Measurements from ENCODE around the gene UMODL1.
A peak's percentile ranks its signal among the peaks of the same experiment; 100 is the strongest.
"Not testable (repeated sequence)": the region's sequence is repeated elsewhere in the genome, so short reads cannot be mapped to it uniquely, and the experiment has no call there.

The UMODL1 gene

GRCh38 chr21:42062236-42063022 is 8.7 kb upstream of the UMODL1 start:
- Mint-ChIP-seq H3K4me3 (peak overlapping the region; percentile 88), H3K27ac (peak overlapping the region; percentile 8), H3K9me3 (no peaks in the 10 kb centered on the region), H3K36me3 (no peaks in the 10 kb centered on the region), H3K4me1 (peaks cover 62% of the 10 kb centered on the region), H3K27me3 (no peaks in the 10 kb centered on the region)

GRCh38 chr21:42063191-42063570 is 7.9 kb upstream of the UMODL1 start:
- no peaks in the 10 kb centered on the region for H3K27me3 Mint-ChIP-seq
- H3K4me1 Mint-ChIP-seq: peaks cover 62% of the 10 kb centered on the region
- peak overlapping the region; percentile 23 for H3K27ac Mint-ChIP-seq
- H3K9me3 Mint-ChIP-seq: no peaks in the 10 kb centered on the region
- no peaks in the 10 kb centered on the region for H3K36me3 Mint-ChIP-seq
- peak overlapping the region; percentile 88 for H3K4me3 Mint-ChIP-seq

- H3K36me3 Mint-ChIP-seq: no peaks in the 10 kb centered on the region
- H3K27me3 Mint-ChIP-seq: no peaks in the 10 kb centered on the region
- no peaks in the 10 kb centered on the region for H3K9me3 Mint-ChIP-seq
- peak overlapping the region; percentile 76 for H3K27ac Mint-ChIP-seq
- H3K4me3 Mint-ChIP-seq: peak overlapping the region; percentile 88
- peaks cover 62% of the 10 kb centered on the region for H3K4me1 Mint-ChIP-seq
These were observed 7.3 kb upstream of the UMODL1 start for GRCh38 chr21:42063571-42064521.

GRCh38 chr21:42066521-42066920 is 4.6 kb upstream of the UMODL1 start:
- Mint-ChIP-seq H3K27ac (peak overlapping the region; percentile 17), H3K4me1 (peaks cover 50% of the 10 kb centered on the region), H3K4me3 (peak overlapping the region; percentile 19), H3K9me3 (no peaks in the 10 kb centered on the region), H3K36me3 (no peaks in the 10 kb centered on the region), H3K27me3 (no peaks in the 10 kb centered on the region)

GRCh38 chr21:42067531-42068255 is 3.4 kb upstream of the UMODL1 start:
- H3K27me3 Mint-ChIP-seq: no peaks in the 10 kb centered on the region
- H3K36me3 Mint-ChIP-seq: no peaks in the 10 kb centered on the region
- no peak overlapping the region for H3K4me3 Mint-ChIP-seq
- H3K4me1 Mint-ChIP-seq: peaks cover 39% of the 10 kb centered on the region
- H3K27ac Mint-ChIP-seq: no peak overlapping the region
- no peaks in the 10 kb centered on the region for H3K9me3 Mint-ChIP-seq

DNA sequence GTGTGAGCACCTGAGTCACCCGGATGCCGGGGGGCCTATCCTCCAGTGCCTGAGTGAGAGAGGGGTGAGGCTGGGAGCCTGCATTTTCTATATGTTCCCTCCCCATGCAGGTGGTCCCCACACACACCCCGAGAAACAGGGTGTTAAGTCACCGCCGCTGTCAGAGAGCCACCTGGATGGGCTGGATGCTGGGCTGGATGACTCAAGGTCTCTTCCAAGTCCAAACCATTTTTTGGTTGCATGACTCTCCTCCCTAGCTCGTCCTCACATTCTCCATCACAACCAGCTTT is 2.9 kb upstream of the UMODL1 start:
- Mint-ChIP-seq H3K27me3 (no peaks in the 10 kb centered on the region), H3K36me3 (no peaks in the 10 kb centered on the region), H3K9me3 (no peaks in the 10 kb centered on the region), H3K4me3 (no peak overlapping the region), H3K4me1 (peaks cover 33% of the 10 kb centered on the region), H3K27ac (no peak overlapping the region)

DNA sequence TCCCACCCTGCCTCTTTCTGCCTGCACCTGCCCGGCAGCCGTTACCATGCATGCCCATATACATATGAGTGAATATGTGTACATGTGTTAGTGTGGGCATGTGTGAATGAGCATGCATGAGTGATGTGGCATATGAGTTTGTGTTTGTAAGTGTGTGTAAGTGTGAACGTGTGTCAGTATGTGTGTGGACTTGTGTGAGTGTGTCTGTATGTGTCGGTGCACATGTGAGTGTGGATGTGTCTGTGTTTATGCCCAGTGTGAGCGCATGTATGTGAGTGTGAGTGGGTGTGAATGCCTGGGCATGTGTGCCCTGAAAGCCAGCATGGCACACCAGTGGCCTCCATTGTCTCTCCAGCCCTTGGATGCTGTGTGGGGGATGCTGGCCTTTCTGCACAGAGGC is 2.5 kb upstream of the UMODL1 start:
- Mint-ChIP-seq H3K9me3 (no peaks in the 10 kb centered on the region), H3K36me3 (no peaks in the 10 kb centered on the region), H3K4me1 (peaks cover 30% of the 10 kb centered on the region), H3K27ac (no peak overlapping the region), H3K27me3 (no peaks in the 10 kb centered on the region), H3K4me3 (no peak overlapping the region)

DNA sequence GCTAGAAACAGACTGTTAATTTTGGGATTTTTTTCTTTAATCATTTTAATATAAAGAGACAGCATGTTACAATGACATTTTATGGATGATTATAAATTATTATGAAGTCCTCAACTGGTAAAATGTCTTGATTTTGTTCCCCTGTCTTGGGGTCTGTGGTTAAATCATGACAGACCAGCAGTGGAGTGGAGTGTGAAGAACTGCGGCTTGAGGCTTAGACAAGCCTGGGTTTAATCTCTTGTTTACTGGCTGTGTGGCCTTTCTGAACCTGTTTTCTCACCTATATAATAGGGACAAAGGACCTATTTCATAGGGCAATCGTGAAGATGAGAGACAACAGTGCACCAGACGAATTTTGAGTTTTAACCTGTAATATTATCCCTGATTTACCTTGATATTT is 1.8 kb upstream of the UMODL1 start:
- Mint-ChIP-seq H3K9me3 (no peaks in the 10 kb centered on the region), H3K27ac (no peak overlapping the region), H3K36me3 (no peaks in the 10 kb centered on the region), H3K27me3 (no peaks in the 10 kb centered on the region), H3K4me1 (peaks cover 22% of the 10 kb centered on the region), H3K4me3 (no peak overlapping the region)

DNA sequence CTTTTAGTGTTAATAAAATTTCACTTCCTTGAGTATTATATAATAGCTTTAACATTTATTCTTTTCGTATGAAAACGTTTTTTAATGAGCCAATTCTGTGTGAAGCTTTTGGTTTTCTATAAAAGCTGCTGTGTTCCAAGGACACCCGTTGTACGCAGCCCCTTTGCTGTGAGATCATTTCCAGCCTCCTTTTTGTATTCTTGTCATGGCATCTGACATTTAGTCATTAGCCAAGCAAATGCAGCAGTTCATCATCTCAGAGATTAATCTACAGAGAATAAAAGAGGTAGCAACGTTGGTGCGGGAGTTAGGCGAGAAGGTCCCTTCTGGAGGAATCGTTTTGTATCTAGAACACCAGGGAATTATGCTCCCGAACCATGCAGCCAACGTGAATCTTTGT is 1.3 kb upstream of the UMODL1 start:
- H3K36me3 Mint-ChIP-seq: no peaks in the 10 kb centered on the region
- no peaks in the 10 kb centered on the region for H3K27me3 Mint-ChIP-seq
- no peak overlapping the region for H3K4me3 Mint-ChIP-seq
- no peaks in the 10 kb centered on the region for H3K9me3 Mint-ChIP-seq
- no peak overlapping the region for H3K27ac Mint-ChIP-seq
- H3K4me1 Mint-ChIP-seq: peaks cover 17% of the 10 kb centered on the region

DNA sequence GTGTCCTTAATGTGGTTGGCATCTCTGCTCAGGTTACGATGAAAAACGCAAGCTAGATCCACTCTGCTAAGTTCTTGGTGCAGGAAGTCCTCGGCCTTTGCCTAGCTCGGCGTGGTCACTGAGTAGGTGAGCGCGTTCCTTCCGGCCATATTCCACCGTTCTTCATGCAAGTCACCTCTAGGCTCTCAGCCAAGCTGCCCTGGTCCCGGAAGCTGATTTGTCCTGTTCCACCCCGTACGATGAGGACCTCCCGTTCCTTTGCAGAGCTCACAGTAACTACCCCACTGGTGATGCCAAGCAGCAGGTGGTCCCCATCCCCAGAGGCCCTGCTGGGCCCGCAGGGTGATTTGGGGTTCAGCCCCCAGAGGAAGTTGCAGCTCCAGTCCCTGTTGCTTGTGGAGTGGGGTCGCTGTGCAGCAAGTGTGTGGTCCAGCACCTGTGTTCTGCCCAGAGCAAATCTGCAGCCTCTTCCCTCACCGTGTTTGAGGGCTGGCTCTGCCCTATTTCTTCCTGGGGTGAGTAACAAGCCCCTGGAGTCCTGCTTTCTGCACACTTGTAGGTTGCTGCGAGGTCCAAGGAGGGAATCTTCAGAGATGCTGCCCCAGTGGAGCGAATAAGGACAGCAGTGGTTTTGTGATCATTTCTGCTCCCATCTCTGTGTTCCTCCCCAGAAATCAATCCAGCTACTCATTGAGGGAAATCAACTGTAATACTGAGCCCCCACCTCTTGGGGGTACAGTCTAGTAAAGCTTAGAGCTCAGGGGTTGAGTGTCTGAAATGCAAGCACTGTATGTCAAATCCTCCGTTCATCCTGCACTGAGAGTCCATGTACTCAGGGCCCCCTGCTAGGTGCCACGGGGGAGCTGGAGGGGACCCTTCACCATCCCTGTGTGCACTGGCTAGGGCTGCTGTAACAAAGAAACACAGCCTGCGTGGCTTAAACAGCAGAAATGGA is 2.3 kb downstream of the UMODL1 start:
- Mint-ChIP-seq H3K36me3 (no peaks in the 10 kb centered on the region), H3K27me3 (no peaks in the 10 kb centered on the region), H3K27ac (no peak overlapping the region), H3K4me1 (no peaks in the 10 kb centered on the region), H3K4me3 (no peak overlapping the region), H3K9me3 (no peaks in the 10 kb centered on the region)

DNA sequence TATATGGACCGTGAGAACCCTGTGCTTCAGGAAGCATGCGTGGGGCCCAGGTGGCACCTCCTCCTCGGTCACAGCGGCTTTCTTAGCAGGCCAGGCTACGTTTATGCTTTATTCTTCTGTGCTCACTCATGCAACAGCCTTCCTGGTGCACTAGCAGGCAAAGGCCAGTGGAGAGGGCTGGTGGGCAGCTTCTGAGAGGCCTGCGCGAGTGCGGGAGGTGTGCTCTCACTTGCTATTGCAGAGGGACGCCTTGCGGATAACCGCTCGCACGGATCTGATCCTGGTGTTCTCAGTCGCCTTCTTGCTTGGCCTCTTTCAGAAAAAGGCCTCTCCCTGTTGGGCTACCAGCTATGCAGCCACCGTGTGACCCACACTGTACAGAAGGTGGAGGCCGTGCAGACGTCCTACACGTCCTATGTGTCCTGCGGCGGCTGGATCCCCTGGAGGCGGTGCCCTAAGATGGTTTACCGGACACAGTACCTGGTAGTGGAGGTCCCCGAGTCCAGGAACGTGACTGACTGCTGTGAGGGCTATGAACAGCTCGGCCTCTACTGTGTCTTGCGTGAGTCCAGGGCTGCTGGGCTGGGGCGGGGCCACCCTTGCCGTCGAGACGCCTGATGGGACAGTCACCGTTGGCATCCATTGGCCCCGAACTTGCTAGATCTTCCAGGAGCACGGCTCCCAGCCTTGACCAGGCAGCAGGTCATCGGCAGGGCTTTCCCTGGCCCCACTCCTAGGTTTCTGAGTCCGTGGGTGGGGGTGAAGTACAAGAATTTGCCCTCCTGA is 4.8 kb downstream of the UMODL1 start:
- no peaks in the 10 kb centered on the region for H3K9me3 Mint-ChIP-seq
- H3K4me1 Mint-ChIP-seq: no peaks in the 10 kb centered on the region
- no peak overlapping the region for H3K27ac Mint-ChIP-seq
- H3K27me3 Mint-ChIP-seq: no peaks in the 10 kb centered on the region
- no peak overlapping the region for H3K4me3 Mint-ChIP-seq
- H3K36me3 Mint-ChIP-seq: no peaks in the 10 kb centered on the region

DNA sequence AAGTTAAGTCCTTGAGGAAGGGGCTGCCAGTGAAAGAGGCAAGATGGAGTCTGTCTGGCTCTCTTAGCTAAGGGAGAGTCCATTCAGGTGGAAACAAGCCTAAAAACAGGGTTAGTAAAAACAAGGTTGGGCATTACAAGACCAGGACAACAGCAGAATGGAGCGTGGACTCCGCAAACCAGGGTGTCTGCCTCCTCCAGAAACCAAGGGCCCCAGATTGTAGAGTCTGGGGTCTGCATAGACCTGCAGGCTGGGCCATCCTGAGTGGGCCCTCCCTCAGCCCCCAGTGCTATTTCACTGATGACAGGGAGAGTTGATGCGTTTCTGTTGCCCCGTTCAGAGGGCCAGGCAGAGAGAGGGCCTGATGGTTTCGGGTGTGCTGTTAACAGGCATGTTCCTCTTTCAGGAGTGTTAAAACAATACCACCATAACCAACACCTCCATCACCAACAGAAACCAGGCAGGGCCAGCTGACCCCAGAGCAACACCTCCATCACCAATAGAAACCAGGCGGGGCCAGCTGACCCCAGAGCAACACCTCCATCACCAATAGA is 6.6 kb downstream of the UMODL1 start:
- not testable (repeated sequence) for H3K4me3 Mint-ChIP-seq, H3K27ac Mint-ChIP-seq, H3K27me3 Mint-ChIP-seq, H3K36me3 Mint-ChIP-seq, H3K9me3 Mint-ChIP-seq, H3K4me1 Mint-ChIP-seq

DNA sequence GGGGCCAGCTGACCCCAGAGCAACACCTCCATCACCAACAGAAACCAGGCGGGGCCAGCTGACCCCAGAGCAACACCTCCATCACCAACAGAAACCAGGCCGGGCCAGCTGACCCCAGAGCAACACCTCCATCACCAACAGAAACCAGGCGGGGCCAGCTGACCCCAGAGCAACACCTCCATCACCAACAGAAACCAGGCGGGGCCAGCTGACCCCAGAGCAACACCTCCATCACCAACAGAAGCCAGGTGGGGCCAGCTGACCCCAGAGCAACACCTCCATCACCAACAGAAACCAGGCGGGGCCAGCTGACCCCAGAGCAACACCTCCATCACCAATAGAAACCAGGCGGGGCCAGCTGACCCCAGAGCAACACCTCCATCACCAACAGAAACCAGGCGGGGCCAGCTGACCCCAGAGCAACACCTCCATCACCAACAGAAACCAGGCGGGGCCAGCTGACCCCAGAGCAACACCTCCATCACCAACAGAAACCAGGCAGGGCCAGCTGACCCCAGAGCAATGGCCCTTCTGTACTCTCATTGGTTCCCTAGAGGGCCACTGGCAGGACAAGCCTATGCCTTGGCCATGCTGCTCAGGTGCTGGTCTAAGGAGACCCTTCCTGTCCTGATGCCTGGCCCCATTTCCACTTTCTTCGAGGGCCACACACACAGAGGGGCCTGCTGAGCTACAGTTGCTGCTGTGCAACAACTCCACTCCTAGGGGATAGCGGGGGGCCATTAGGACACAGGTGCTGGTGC is 7.3 kb downstream of the UMODL1 start:
- H3K27ac Mint-ChIP-seq, H3K36me3 Mint-ChIP-seq, H3K9me3 Mint-ChIP-seq, H3K4me1 Mint-ChIP-seq, H3K27me3 Mint-ChIP-seq, H3K4me3 Mint-ChIP-seq: not testable (repeated sequence)

All from activated naive CD4-positive, alpha-beta T cell treated with anti-CD3 and anti-CD28 coated beads, Interleukin-2, amount 50 U/mL, for 24 hours (primary cell).